ENCODE results near the gene B3GNT3. TPM values are rescaled to one million over a fixed set of nuclear protein-coding genes. Genes with fewer than 3 reads are reported as not detected.

B3GNT3 gene
- polyA plus RNA-seq, 3 donors, result not detected

GRCh38 chr19:17770613-17771012, 24.3 kb upstream of the B3GNT3 start:
- Histone ChIP-seq H3K4me2 (replicated peaks; ENCODE audit: extremely low read depth, low read length, poor library complexity, severe bottlenecking) (no peak overlapping the region), H3K27me3 (ENCODE audit: control insufficient read depth in 2 of 2, insufficient read depth in 2 of 2, low read length in 2 of 2) (no peaks in the 10 kb centered on the region), H3K79me2 (ENCODE audit: insufficient read depth, low read length) (no peaks in the 10 kb centered on the region), H2AFZ (ENCODE audit: insufficient read depth, low read depth, low read length, poor library complexity, severe bottlenecking) (no peak overlapping the region), H3K9me3 (replicated peaks in 1 of 2; ENCODE audit: control insufficient read depth in 1 of 2, insufficient read depth in 1 of 2, low read length in 2 of 2) (no peaks in the 10 kb centered on the region), H3K27ac (ENCODE audit: low read depth in 1 of 2, low read length in 2 of 2) (no peak overlapping the region), H3K9ac (ENCODE audit: insufficient read depth, low read length, poor library complexity, severe bottlenecking) (no peak overlapping the region), H3K36me3 (replicated peaks in 1 of 2; ENCODE audit: control insufficient read depth in 1 of 2, insufficient read depth in 2 of 2, low read length in 2 of 2) (peaks cover 65 to 86% of the 10 kb centered on the region in 2 donors), H4K20me1 (ENCODE audit: insufficient read depth, low read length) (peaks cover 5% of the 10 kb centered on the region), H3K4me1 (ENCODE audit: control insufficient read depth in 1 of 2, insufficient read depth in 2 of 2, low read length in 2 of 2) (peaks cover 9 to 12% of the 10 kb centered on the region in 2 donors), H3K4me3 (replicated peaks in 1 of 3; ENCODE audit: low read depth in 2 of 3, low read length in 3 of 3) (no peak overlapping the region)
- Mint-ChIP-seq H3K27ac (no peak overlapping the region), H3K4me1 (peaks cover 7% of the 10 kb centered on the region), H3K4me3 (peak overlapping the region in 1 of 2 donors; percentile 41), H3K9me3 (peaks cover 0 to 3% (median 0%) of the 10 kb centered on the region in 7 donors), H3K27me3 (ENCODE audit: low read depth in 3 of 3) (no peaks in the 10 kb centered on the region), H3K36me3 (peaks cover 66 to 93% of the 10 kb centered on the region in 2 donors)
- TF ChIP-seq, protein P1, sequence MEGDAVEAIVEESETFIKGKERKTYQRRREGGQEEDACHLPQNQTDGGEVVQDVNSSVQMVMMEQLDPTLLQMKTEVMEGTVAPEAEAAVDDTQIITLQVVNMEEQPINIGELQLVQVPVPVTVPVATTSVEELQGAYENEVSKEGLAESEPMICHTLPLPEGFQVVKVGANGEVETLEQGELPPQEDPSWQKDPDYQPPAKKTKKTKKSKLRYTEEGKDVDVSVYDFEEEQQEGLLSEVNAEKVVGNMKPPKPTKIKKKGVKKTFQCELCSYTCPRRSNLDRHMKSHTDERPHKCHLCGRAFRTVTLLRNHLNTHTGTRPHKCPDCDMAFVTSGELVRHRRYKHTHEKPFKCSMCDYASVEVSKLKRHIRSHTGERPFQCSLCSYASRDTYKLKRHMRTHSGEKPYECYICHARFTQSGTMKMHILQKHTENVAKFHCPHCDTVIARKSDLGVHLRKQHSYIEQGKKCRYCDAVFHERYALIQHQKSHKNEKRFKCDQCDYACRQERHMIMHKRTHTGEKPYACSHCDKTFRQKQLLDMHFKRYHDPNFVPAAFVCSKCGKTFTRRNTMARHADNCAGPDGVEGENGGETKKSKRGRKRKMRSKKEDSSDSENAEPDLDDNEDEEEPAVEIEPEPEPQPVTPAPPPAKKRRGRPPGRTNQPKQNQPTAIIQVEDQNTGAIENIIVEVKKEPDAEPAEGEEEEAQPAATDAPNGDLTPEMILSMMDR (IDR thresholded peaks at IDR 0.05), result no peak
- 92% methylated on average over 13 of the region's 13 CpGs for WGBS (ENCODE audit: insufficient coverage)
- intact Hi-C loops (cut with micrococcal nuclease), result no loop called here
- DNase-seq, result no peak

GRCh38 chr19:17772172-17772571, 22.8 kb upstream of the B3GNT3 start:
- intact Hi-C loops (cut with micrococcal nuclease), result no loop called here
- H3K4me3 Mint-ChIP-seq, result no peak overlapping the region
- peak in 1 of 3 donors; percentile 31 for DNase-seq

More at GRCh38 chr19:17772172-17772571, 22.8 kb upstream of the B3GNT3 start:
- Histone ChIP-seq H3K36me3 (replicated peaks in 1 of 2; ENCODE audit: control insufficient read depth in 1 of 2, insufficient read depth in 2 of 2, low read length in 2 of 2) (peaks cover 74 to 92% of the 10 kb centered on the region in 2 donors), H3K9ac (ENCODE audit: insufficient read depth, low read length, poor library complexity, severe bottlenecking) (no peak overlapping the region), H3K9me3 (replicated peaks in 1 of 2; ENCODE audit: control insufficient read depth in 1 of 2, insufficient read depth in 1 of 2, low read length in 2 of 2) (no peaks in the 10 kb centered on the region), H3K4me3 (replicated peaks in 1 of 3; ENCODE audit: low read depth in 2 of 3, low read length in 3 of 3) (no peak overlapping the region), H4K20me1 (ENCODE audit: insufficient read depth, low read length) (peaks cover 8% of the 10 kb centered on the region), H3K4me2 (replicated peaks; ENCODE audit: extremely low read depth, low read length, poor library complexity, severe bottlenecking) (no peak overlapping the region), H3K27ac (ENCODE audit: low read depth in 1 of 2, low read length in 2 of 2) (no peak overlapping the region), H3K4me1 (ENCODE audit: control insufficient read depth in 1 of 2, insufficient read depth in 2 of 2, low read length in 2 of 2) (no peaks in the 10 kb centered on the region), H2AFZ (ENCODE audit: insufficient read depth, low read depth, low read length, poor library complexity, severe bottlenecking) (no peak overlapping the region), H3K27me3 (ENCODE audit: control insufficient read depth in 2 of 2, insufficient read depth in 2 of 2, low read length in 2 of 2) (no peaks in the 10 kb centered on the region), H3K79me2 (ENCODE audit: insufficient read depth, low read length) (no peaks in the 10 kb centered on the region)
- WGBS (ENCODE audit: insufficient coverage), result 95% methylated on average over 4 of the region's 4 CpGs
- Mint-ChIP-seq H3K27me3 (ENCODE audit: low read depth in 3 of 3) (no peaks in the 10 kb centered on the region), H3K36me3 (peaks cover 71 to 93% of the 10 kb centered on the region in 2 donors), H3K9me3 (peaks cover 0 to 2% (median 0%) of the 10 kb centered on the region in 7 donors), H3K27ac (peak overlapping the region in 2 of 7 donors; percentile 15 to 16), H3K4me1 (peaks cover 2% of the 10 kb centered on the region)
- TF ChIP-seq, protein P1 (IDR thresholded peaks at IDR 0.05), result no peak
